Fibroblast of lung (primary cell): ENCODE measurements around the gene TRIM38.

ENCODE experiments used
- CTCF ChIP-seq, 2 donors: IDR thresholded peaks in 1 of 2; conservative IDR thresholded peaks in 1 of 2; 1 replicate in 1 of 2; 2 replicates in 1 of 2; pipeline ENCODE4 v1.5.1; 2011 to 2012; ENCODE audit warnings: low read length in 2 of 2, control low read depth in 1 of 2, inconsistent platforms in 1 of 2, low read depth in 1 of 2, mild to moderate bottlenecking in 1 of 2
- EZH2 ChIP-seq: IDR thresholded peaks from 2 replicates; pipeline ENCODE4 v1.5.1; 2012; ENCODE audit warnings: low read length, control low read depth, mild to moderate bottlenecking; ENCODE audit errors: missing control alignments

- TF ChIP-seq CTCF (conservative IDR thresholded peaks at IDR 0.05 in 1 of 2, IDR thresholded peaks at IDR 0.05 in 1 of 2; ENCODE audit: low read depth in 1 of 2, low read length in 2 of 2) (no peak), EZH2 (no peak)
Measured at GRCh38 chr6:26021001-26021349, 58.4 kb downstream of the TRIM38 start.
